KMS-11 (cell line): ENCODE data around the gene MAML2.
A peak's percentile ranks its signal among the peaks of the same experiment; 100 is the strongest.

Experiments used
- H2AFZ ChIP-seq: fragments of 200-600 bp; sonication (generic); 2 replicates; pipeline ENCODE4 v1.6.1; 2016; ENCODE audit warnings: antibody characterized with exemption, mixed run types, low read depth
- H3K27ac ChIP-seq: fragments of 200-600 bp; sonication (generic); 2 replicates; pipeline ENCODE4 v1.6.1; 2016; ENCODE audit warnings: mild to moderate bottlenecking, mixed run types
- H3K27me3 ChIP-seq: fragments of 200-600 bp; sonication (generic); 2 replicates; pipeline ENCODE4 v1.6.1; 2017; ENCODE audit warnings: mild to moderate bottlenecking, low read depth, mixed run types, moderate library complexity; ENCODE audit not compliant: insufficient read depth
- H3K36me3 ChIP-seq: fragments of 200-600 bp; sonication (generic); 2 replicates; pipeline ENCODE4 v1.6.1; 2017; ENCODE audit warnings: mild to moderate bottlenecking, mixed run types; ENCODE audit not compliant: insufficient read depth
- H3K4me1 ChIP-seq: fragments of 200-600 bp; sonication (generic); 2 replicates; pipeline ENCODE4 v1.6.1; 2016; ENCODE audit warnings: mild to moderate bottlenecking, low read depth, mixed run types; ENCODE audit not compliant: poor library complexity, severe bottlenecking
- H3K4me2 ChIP-seq: fragments of 200-600 bp; sonication (generic); 2 replicates; pipeline ENCODE4 v1.7.0; 2016; ENCODE audit warnings: mild to moderate bottlenecking, mixed run types
- H3K4me3 ChIP-seq: fragments of 200-600 bp; sonication (generic); IDR thresholded peaks from 2 replicates; pipeline ENCODE4 v1.6.1; 2017; ENCODE audit warnings: low read depth, low read length, mixed read lengths; ENCODE audit not compliant: insufficient read depth
- H3K79me2 ChIP-seq: fragments of 200-600 bp; sonication (generic); 2 replicates; pipeline ENCODE4 v1.6.1; 2016; ENCODE audit warnings: low read depth, mixed run types; ENCODE audit not compliant: insufficient read depth
- H3K9ac ChIP-seq: fragments of 200-600 bp; sonication (generic); 2 replicates; pipeline ENCODE4 v1.6.1; 2016; ENCODE audit warnings: mild to moderate bottlenecking, mixed run types
- H4K20me1 ChIP-seq: fragments of 200-600 bp; sonication (generic); 2 replicates; pipeline ENCODE4 v1.6.1; 2016; ENCODE audit warnings: mild to moderate bottlenecking, mixed run types; ENCODE audit not compliant: insufficient read depth
- CTCF ChIP-seq: fragments of 200-600 bp; sonication (generic); conservative IDR thresholded peaks from 2 replicates; pipeline ENCODE4 v1.6.1; 2017; ENCODE audit warnings: low read depth, mild to moderate bottlenecking, antibody characterized with exemption, low read length, moderate library complexity, mixed read lengths

Gene MAML2

GRCh38 chr11:96388891-96389719, 46.1 kb upstream of the MAML2 start:
- Histone ChIP-seq H3K9ac (peak overlapping the region; percentile 53; the same call in 1 of the 2 replicates), H3K79me2 (no peaks in the 10 kb centered on the region), H3K27ac (peak overlapping the region; percentile 44; the same call in 1 of the 2 replicates), H3K36me3 (no peaks in the 10 kb centered on the region), H3K27me3 (no peaks in the 10 kb centered on the region), H2AFZ (peak overlapping the region; percentile 85), H4K20me1 (no peaks in the 10 kb centered on the region), H3K4me3 (peak overlapping the region; percentile 53), H3K4me1 (peaks cover 4% of the 10 kb centered on the region), H3K4me2 (peak overlapping the region; percentile 71)
- no peak for TF ChIP-seq CTCF

- Histone ChIP-seq H3K36me3 (no peaks in the 10 kb centered on the region), H3K9ac (no peak overlapping the region)
- TF ChIP-seq CTCF = no peak
Observed at GRCh38 chr11:96385187-96385586, 42.2 kb upstream of the MAML2 start.

GRCh38 chr11:96384156-96384555, 41.2 kb upstream of the MAML2 start:
- no peak for TF ChIP-seq CTCF
- Histone ChIP-seq H2AFZ (no peak overlapping the region), H3K79me2 (no peaks in the 10 kb centered on the region), H3K27ac (no peak overlapping the region), H3K9ac (no peak overlapping the region), H3K4me1 (no peaks in the 10 kb centered on the region), H3K27me3 (no peaks in the 10 kb centered on the region), H3K4me3 (no peak overlapping the region), H3K36me3 (no peaks in the 10 kb centered on the region), H4K20me1 (no peaks in the 10 kb centered on the region), H3K4me2 (no peak overlapping the region)

More at GRCh38 chr11:96385187-96385586, 42.2 kb upstream of the MAML2 start:
- Histone ChIP-seq H3K27me3 (no peaks in the 10 kb centered on the region), H3K4me3 (no peak overlapping the region), H4K20me1 (no peaks in the 10 kb centered on the region), H2AFZ (no peak overlapping the region), H3K79me2 (no peaks in the 10 kb centered on the region), H3K27ac (no peak overlapping the region), H3K4me1 (no peaks in the 10 kb centered on the region), H3K4me2 (no peak overlapping the region)

GRCh38 chr11:96376796-96377195, 33.8 kb upstream of the MAML2 start:
- H3K9ac ChIP-seq = no peak overlapping the region
- H3K27me3 ChIP-seq = no peaks in the 10 kb centered on the region
- no peak overlapping the region for H2AFZ ChIP-seq
- no peak overlapping the region for H3K27ac ChIP-seq
- TF ChIP-seq CTCF = no peak
- no peak overlapping the region for H3K4me3 ChIP-seq
- no peak overlapping the region for H3K4me2 ChIP-seq
- no peaks in the 10 kb centered on the region for H3K79me2 ChIP-seq
- H3K4me1 ChIP-seq = no peaks in the 10 kb centered on the region
- no peaks in the 10 kb centered on the region for H3K36me3 ChIP-seq
- H4K20me1 ChIP-seq = no peaks in the 10 kb centered on the region
